T47D (cell line): ENCODE data around the gene RTKN.
"Not testable (repeated sequence)": the region's sequence is repeated elsewhere in the genome, so short reads cannot be mapped to it uniquely, and the experiment has no call there.

Source experiments
- DNase-seq, 2 experiments: peaks; one replicate each; pipeline versions ENCODE4 v3.0.0 to v3.0.0-alpha.2; 2011 to 2012; ENCODE audit warnings: low read depth in 1 of 2, low spot score in 1 of 2
- JUND ChIP-seq: IDR thresholded peaks from 2 replicates; pipeline ENCODE4 v1.6.1; 2012; ENCODE audit warnings: low read depth
- in situ Hi-C: cut with HindIII; loops from 2 replicates; pipeline ENCODE4 v1.10.0; 2016; ENCODE audit warnings: low sequenced_read_pairs, low pct_unique_long_range_greater_than_20kb

RTKN gene

GRCh38 chr2:74441690-74442482 lies at the start of gene RTKN:
TSS of gene RTKN (minus strand) at chr2:74441937. CDS start at chr2:74441816, 121 bp downstream.
- DNase-seq: peak; percentile 77 to 91
- in situ Hi-C loops: no loop called here
- TF ChIP-seq JUND: no peak

GRCh38 chr2:74489906-74490305 lies 48.2 kb upstream of the RTKN start:
- no peak for TF ChIP-seq JUND
- in situ Hi-C loops: no loop called here
- DNase-seq: no peak

- in situ Hi-C loops: no loop called here
- TF ChIP-seq JUND: no peak
- no peak for DNase-seq
These were observed 47.1 kb upstream of the RTKN start for GRCh38 chr2:74488643-74489481.

- no peak for TF ChIP-seq JUND
- in situ Hi-C loops: no loop called here
- no peak for DNase-seq
These were observed 44.4 kb upstream of the RTKN start for GRCh38 chr2:74486141-74486540.

GRCh38 chr2:74483675-74484164 lies 42.0 kb upstream of the RTKN start:
- DNase-seq, in situ Hi-C loops: not testable (repeated sequence)

GRCh38 chr2:74482801-74483674 lies 41.3 kb upstream of the RTKN start, which contains the start of the genes CCDC142 and TTC31:
TSS of gene CCDC142 (minus strand) at chr2:74482998. CDS start at chr2:74482837, 161 bp downstream.
TSS of gene TTC31 (plus strand) at chr2:74483081. CDS start at chr2:74483096, 15 bp downstream.
- in situ Hi-C loops: no loop called here
- no peak for TF ChIP-seq JUND
- DNase-seq: peak; percentile 69 to 92

- peak in 1 of 2 experiments; percentile 13 for DNase-seq
- no peak for TF ChIP-seq JUND
- in situ Hi-C loops: no loop called here
These were observed 40.4 kb upstream of the RTKN start for GRCh38 chr2:74481961-74482800.

GRCh38 chr2:74481431-74481830 lies 39.7 kb upstream of the RTKN start:
- in situ Hi-C loops: no loop called here
- TF ChIP-seq JUND: no peak
- DNase-seq: no peak

- no peak for TF ChIP-seq JUND
- no peak for DNase-seq
- in situ Hi-C loops: no loop called here
These were observed 33.2 kb upstream of the RTKN start for GRCh38 chr2:74474899-74475298.

- no peak for TF ChIP-seq JUND
- no peak for DNase-seq
- in situ Hi-C loops: no loop called here
These were observed 32.7 kb upstream of the RTKN start for GRCh38 chr2:74474481-74474880.

- no peak for TF ChIP-seq JUND
- in situ Hi-C loops: no loop called here
- no peak for DNase-seq
These were observed 31.2 kb upstream of the RTKN start for GRCh38 chr2:74472945-74473258.
